ENCODE measurements around the gene ARMC9. TPM values are rescaled to one million over a fixed set of nuclear protein-coding genes. Genes with fewer than 3 reads are reported as not detected.

ARMC9 gene
- total RNA-seq, 2 donors from 2014 or later = 6.9 to 10.1 TPM

GRCh38 chr2:231395188-231396057 lies 197.0 kb downstream of the ARMC9 start, which contains the start of gene B3GNT7:
B3GNT7 (plus strand) TSS chr2:231395710; CDS start chr2:231395804, 94 bp downstream.
- TF ChIP-seq, protein P1, sequence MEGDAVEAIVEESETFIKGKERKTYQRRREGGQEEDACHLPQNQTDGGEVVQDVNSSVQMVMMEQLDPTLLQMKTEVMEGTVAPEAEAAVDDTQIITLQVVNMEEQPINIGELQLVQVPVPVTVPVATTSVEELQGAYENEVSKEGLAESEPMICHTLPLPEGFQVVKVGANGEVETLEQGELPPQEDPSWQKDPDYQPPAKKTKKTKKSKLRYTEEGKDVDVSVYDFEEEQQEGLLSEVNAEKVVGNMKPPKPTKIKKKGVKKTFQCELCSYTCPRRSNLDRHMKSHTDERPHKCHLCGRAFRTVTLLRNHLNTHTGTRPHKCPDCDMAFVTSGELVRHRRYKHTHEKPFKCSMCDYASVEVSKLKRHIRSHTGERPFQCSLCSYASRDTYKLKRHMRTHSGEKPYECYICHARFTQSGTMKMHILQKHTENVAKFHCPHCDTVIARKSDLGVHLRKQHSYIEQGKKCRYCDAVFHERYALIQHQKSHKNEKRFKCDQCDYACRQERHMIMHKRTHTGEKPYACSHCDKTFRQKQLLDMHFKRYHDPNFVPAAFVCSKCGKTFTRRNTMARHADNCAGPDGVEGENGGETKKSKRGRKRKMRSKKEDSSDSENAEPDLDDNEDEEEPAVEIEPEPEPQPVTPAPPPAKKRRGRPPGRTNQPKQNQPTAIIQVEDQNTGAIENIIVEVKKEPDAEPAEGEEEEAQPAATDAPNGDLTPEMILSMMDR (IDR thresholded peaks at IDR 0.05) = no peak
- TF ChIP-seq POLR2A (IDR thresholded peaks at IDR 0.05) = peak in 1 of 3 donors; percentile 10
- peaks cover 3% of the 10 kb centered on the region in 2 donors for H3K36me3 ChIP-seq (replicated peaks in 1 of 2; ENCODE audit: insufficient read depth in 1 of 2, low read depth in 2 of 2)
- WGBS, 2 donors = 1 to 3% methylated on average over 16 to 53 of the region's 95 CpGs
- H3K4me1 ChIP-seq = peaks cover 62% of the 10 kb centered on the region
- ATAC-seq (peak; percentile 60), DNase-seq (peak; percentile 50 to 69 (median 56))
- intact Hi-C loops (cut with DNase I) = loop anchor here (10.0 kb wide), 1 partner anchor 161 kb away; no protein-coding TSS in a partner anchor
- no peaks in the 10 kb centered on the region for H3K27me3 ChIP-seq
- no peaks in the 10 kb centered on the region for H3K9me3 ChIP-seq
- peak within 1 kb of the TSS; percentile 9 to 85 (median 74) for H3K27ac ChIP-seq
- peak within 1 kb of the TSS; percentile 10 to 85 for H3K4me3 ChIP-seq

DNA sequence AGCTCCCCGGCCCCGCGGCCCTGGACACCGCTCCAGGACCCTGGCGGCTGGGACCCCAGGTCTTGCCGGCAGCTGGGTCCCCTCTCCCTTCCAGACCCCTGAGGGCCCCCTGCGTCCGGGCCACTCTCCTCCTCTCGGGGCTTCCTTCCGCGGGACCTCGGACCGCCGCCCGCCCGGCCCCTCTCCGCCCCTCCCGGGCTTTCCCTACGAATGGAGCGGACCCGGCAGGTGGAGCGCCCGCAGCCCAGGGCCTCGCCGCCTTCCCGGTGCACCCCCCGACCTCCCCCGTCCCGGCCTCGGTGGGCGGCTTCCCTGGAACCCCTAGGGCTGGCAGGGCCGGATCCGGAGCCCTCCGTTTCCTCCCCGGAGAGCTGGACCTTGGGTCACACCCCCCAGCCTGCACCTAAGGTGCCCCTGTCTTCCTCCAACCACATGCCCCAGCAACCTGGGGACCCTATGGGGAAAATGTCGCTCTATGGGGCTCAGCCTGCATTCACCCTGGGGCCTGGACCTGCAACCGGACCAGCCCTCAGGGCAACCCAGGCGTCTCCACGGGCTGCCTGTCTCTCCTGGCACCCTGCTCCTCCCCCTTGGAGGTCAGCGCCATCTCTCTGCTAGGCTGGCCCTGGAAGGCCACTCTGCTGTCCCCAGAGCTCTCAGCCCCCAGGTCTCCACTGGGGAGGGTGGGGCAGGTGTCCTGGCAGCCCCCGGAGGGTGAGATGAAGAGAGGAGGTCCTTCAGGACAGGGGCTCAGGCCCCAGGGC lies 197.8 kb downstream of the ARMC9 start:
- H3K4me3 ChIP-seq = peak overlapping the region; percentile 10 to 85
- ATAC-seq = peak; percentile 10
- peaks cover 3% of the 10 kb centered on the region in 2 donors for H3K36me3 ChIP-seq (replicated peaks in 1 of 2; ENCODE audit: insufficient read depth in 1 of 2, low read depth in 2 of 2)
- DNase-seq = peak in 3 of 4 donors; percentile 44 to 52 (median 45)
- TF ChIP-seq POLR2A (IDR thresholded peaks at IDR 0.05) = no peak
- TF ChIP-seq, protein P1 (IDR thresholded peaks at IDR 0.05) = no peak
- intact Hi-C loops (cut with DNase I) = loop anchor here (10.0 kb wide), 1 partner anchor 161 kb away; no protein-coding TSS in a partner anchor
- peak overlapping the region in 3 of 4 donors; percentile 72 to 85 (median 76) for H3K27ac ChIP-seq
- H3K4me1 ChIP-seq = peaks cover 70% of the 10 kb centered on the region
- H3K9me3 ChIP-seq = no peaks in the 10 kb centered on the region
- no peaks in the 10 kb centered on the region for H3K27me3 ChIP-seq
- 3 to 21% methylated on average over 2 to 32 of the region's 41 CpGs for WGBS, 2 donors

- Histone ChIP-seq H3K27me3 (no peaks in the 10 kb centered on the region), H3K27ac (peak overlapping the region; percentile 32 to 85 (median 74)), H3K4me3 (no peak overlapping the region), H3K36me3 (replicated peaks in 1 of 2; ENCODE audit: insufficient read depth in 1 of 2, low read depth in 2 of 2) (peaks cover 3% of the 10 kb centered on the region in 2 donors), H3K9me3 (no peaks in the 10 kb centered on the region), H3K4me1 (peaks cover 80% of the 10 kb centered on the region)
- no peak for DNase-seq
- 64 to 70% methylated on average over 5 to 21 of the region's 22 CpGs for WGBS, 2 donors
- intact Hi-C loops (cut with DNase I) = loop anchor here (10.0 kb wide), 1 partner anchor 162 kb away; no protein-coding TSS in a partner anchor
- TF ChIP-seq, protein P1 (IDR thresholded peaks at IDR 0.05) = no peak
- TF ChIP-seq POLR2A (IDR thresholded peaks at IDR 0.05) = no peak
- ATAC-seq = no peak
Measured at GRCh38 chr2:231397011-231397927, 198.8 kb downstream of the ARMC9 start.

DNA sequence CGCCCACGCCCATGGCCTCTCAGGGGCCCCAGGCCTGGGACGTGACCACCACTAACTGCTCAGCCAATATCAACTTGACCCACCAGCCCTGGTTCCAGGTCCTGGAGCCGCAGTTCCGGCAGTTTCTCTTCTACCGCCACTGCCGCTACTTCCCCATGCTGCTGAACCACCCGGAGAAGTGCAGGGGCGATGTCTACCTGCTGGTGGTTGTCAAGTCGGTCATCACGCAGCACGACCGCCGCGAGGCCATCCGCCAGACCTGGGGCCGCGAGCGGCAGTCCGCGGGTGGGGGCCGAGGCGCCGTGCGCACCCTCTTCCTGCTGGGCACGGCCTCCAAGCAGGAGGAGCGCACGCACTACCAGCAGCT lies 199.5 kb downstream of the ARMC9 start:
- peaks cover 3% of the 10 kb centered on the region in 2 donors for H3K36me3 ChIP-seq (replicated peaks in 1 of 2; ENCODE audit: insufficient read depth in 1 of 2, low read depth in 2 of 2)
- 97 to 99% methylated on average over 9 to 28 of the region's 28 CpGs for WGBS, 2 donors
- H3K4me3 ChIP-seq = no peak overlapping the region
- DNase-seq = no peak
- H3K27ac ChIP-seq = peak overlapping the region in 2 of 4 donors; percentile 72 to 85
- TF ChIP-seq, protein P1 (IDR thresholded peaks at IDR 0.05) = no peak
- no peak for TF ChIP-seq POLR2A (IDR thresholded peaks at IDR 0.05)
- no peak for ATAC-seq
- peaks cover 83% of the 10 kb centered on the region for H3K4me1 ChIP-seq
- H3K9me3 ChIP-seq = no peaks in the 10 kb centered on the region
- H3K27me3 ChIP-seq = no peaks in the 10 kb centered on the region
- intact Hi-C loops (cut with DNase I) = loop anchor here (10.0 kb wide), 1 partner anchor 163 kb away; no protein-coding TSS in a partner anchor

Measured in body of pancreas (tissue), 4 donors.